Epithelial cell of proximal tubule (primary cell): ENCODE measurements around the gene PDE7B. TPM values are rescaled to one million over a fixed set of nuclear protein-coding genes. Genes with fewer than 3 reads are reported as not detected.

ENCODE experiments used
- DNase-seq: peaks from one replicate; pipeline ENCODE4 v3.0.0-alpha.2; 2011; ENCODE audit warnings: low read depth
- H3K4me3 ChIP-seq: 2 replicates; pipeline ENCODE4 v1.5.1; 2011; ENCODE audit warnings: low read depth, mild to moderate bottlenecking, low read length
- CTCF ChIP-seq: conservative IDR thresholded peaks from 2 replicates; pipeline ENCODE4 v1.5.1; 2012; ENCODE audit warnings: low read depth, mild to moderate bottlenecking, low read length
- total RNA-seq: library from RNA; depleted of rRNA; stranded (reverse); fragments of >200 nt; gene quantifications from 2 replicates; pipeline ENCODE4 v1.2.3, GENCODE V29; 2015

The PDE7B gene
- total RNA-seq, 1 donor from 2014 or later = 2.4 TPM

- DNase-seq = no peak
- H3K4me3 ChIP-seq = no peak overlapping the region
- TF ChIP-seq CTCF = no peak
These were observed 23.5 kb upstream of the PDE7B start for GRCh38 chr6:135828021-135828420.

GRCh38 chr6:135830452-135830881 lies 21.0 kb upstream of the PDE7B start:
- no peak for TF ChIP-seq CTCF
- peak; percentile 20 for DNase-seq
- H3K4me3 ChIP-seq = no peak overlapping the region

- H3K4me3 ChIP-seq = no peak overlapping the region
- no peak for DNase-seq
- no peak for TF ChIP-seq CTCF
These were observed 20.5 kb upstream of the PDE7B start for GRCh38 chr6:135831016-135831415.

- no peak overlapping the region for H3K4me3 ChIP-seq
- no peak for DNase-seq
- TF ChIP-seq CTCF = no peak
These were observed 19.3 kb upstream of the PDE7B start for GRCh38 chr6:135832166-135832565.

GRCh38 chr6:135833771-135834170 lies 17.7 kb upstream of the PDE7B start:
- no peak overlapping the region for H3K4me3 ChIP-seq
- no peak for TF ChIP-seq CTCF
- DNase-seq = no peak

- TF ChIP-seq CTCF = no peak
- H3K4me3 ChIP-seq = no peak overlapping the region
- DNase-seq = no peak
These were observed 13.6 kb upstream of the PDE7B start for GRCh38 chr6:135837735-135838449.

- H3K4me3 ChIP-seq = no peak overlapping the region
- TF ChIP-seq CTCF = no peak
- no peak for DNase-seq
These were observed 12.4 kb upstream of the PDE7B start for GRCh38 chr6:135839121-135839520.
